WTC11 (cell line): Measurements from ENCODE around the gene SP100. TPM values are rescaled to one million over a fixed set of nuclear protein-coding genes. Genes with fewer than 3 reads are reported as not detected.

ENCODE experiments used
- ATAC-seq: fragments of 200-7000 bp; cut with Tn5 transposase; 2 replicates; pipeline ENCODE4 v1.10.0; 2021; ENCODE audit warnings: mild to moderate bottlenecking, moderate library complexity
- CTCF ChIA-PET: fragments of 300-600 bp; sonication (Branson Sonifier 250); formaldehyde crosslinking; loops from one replicate; lab custom pipeline; 2021; ENCODE audit warnings: antibody characterized with exemption; lab: Charles Lee
- POLR2A ChIA-PET: fragments of 350-600 bp; sonication (Branson Sonifier 250); formaldehyde crosslinking; loops from one replicate; lab custom pipeline; 2021; ENCODE audit warnings: antibody characterized with exemption; lab: Charles Lee
- DNase-seq: peaks from one replicate; pipeline ENCODE4 v3.0.0; 2021; ENCODE audit warnings: low spot score
- H3K27ac Mint-ChIP-seq: 2 replicates; pipeline ENCODE4 v1.8.0; 2021; ENCODE audit warnings: mixed read lengths
- H3K27me3 Mint-ChIP-seq: 2 replicates; pipeline ENCODE4 v1.8.0; 2021; ENCODE audit warnings: low read depth, mild to moderate bottlenecking, moderate library complexity, mixed read lengths
- H3K36me3 Mint-ChIP-seq: 2 replicates; pipeline ENCODE4 v1.8.0; 2021; ENCODE audit warnings: mixed read lengths
- H3K4me1 Mint-ChIP-seq: 2 replicates; pipeline ENCODE4 v1.8.0; 2022; ENCODE audit warnings: mixed read lengths
- H3K4me3 Mint-ChIP-seq: 2 replicates; pipeline ENCODE4 v1.8.0; 2021; ENCODE audit warnings: mild to moderate bottlenecking, moderate library complexity, mixed read lengths
- H3K9me3 Mint-ChIP-seq: 2 replicates; pipeline ENCODE4 v1.8.0; 2021; ENCODE audit warnings: mixed read lengths
- AR ChIP-seq: fragments of 250-450 bp; sonication (Bioruptor Pico); IDR thresholded peaks from 2 replicates; pipeline ENCODE4 v1.9.0; 2021; ENCODE audit warnings: mild to moderate bottlenecking
- CREB1 ChIP-seq: sonication (generic); formaldehyde crosslinking; IDR thresholded peaks from 2 replicates; pipeline ENCODE4 v1.8.0; 2023; ENCODE audit warnings: mild to moderate bottlenecking, missing genetic modification reagents
- CREM ChIP-seq: sonication (generic); formaldehyde crosslinking; IDR thresholded peaks from 2 replicates; pipeline ENCODE4 v1.8.1; 2022; ENCODE audit warnings: mild to moderate bottlenecking, missing genetic modification reagents, moderate library complexity
- E2F5 ChIP-seq: sonication (generic); formaldehyde crosslinking; IDR thresholded peaks from 2 replicates; pipeline ENCODE4 v1.8.1; 2022; ENCODE audit warnings: mild to moderate bottlenecking, moderate library complexity, missing genetic modification reagents
- ERG ChIP-seq: fragments of 250-450 bp; sonication (Bioruptor Pico); IDR thresholded peaks from 2 replicates; pipeline ENCODE4 v1.8.0; 2021; ENCODE audit warnings: mild to moderate bottlenecking
- ETV6 ChIP-seq: sonication (generic); formaldehyde crosslinking; IDR thresholded peaks from 2 replicates; pipeline ENCODE4 v1.8.1; 2022; ENCODE audit warnings: mild to moderate bottlenecking, missing genetic modification reagents
- KAT7 ChIP-seq: sonication (generic); formaldehyde crosslinking; IDR thresholded peaks from 2 replicates; pipeline ENCODE4 v1.8.1; 2023; ENCODE audit warnings: missing genetic modification reagents, mild to moderate bottlenecking, borderline replicate concordance
- NFE2L1 ChIP-seq: sonication (generic); formaldehyde crosslinking; IDR thresholded peaks from 2 replicates; pipeline ENCODE4 v1.8.1; 2023; ENCODE audit warnings: missing genetic modification reagents
- NFYB ChIP-seq: sonication (generic); formaldehyde crosslinking; conservative IDR thresholded peaks from 2 replicates; pipeline ENCODE4 v1.8.0; 2022; ENCODE audit warnings: low read depth, missing genetic modification reagents
- NR3C1 ChIP-seq: sonication (generic); formaldehyde crosslinking; conservative IDR thresholded peaks from 2 replicates; pipeline ENCODE4 v1.8.1; 2023; ENCODE audit warnings: low read depth, mild to moderate bottlenecking, missing genetic modification reagents
- OVOL2 ChIP-seq: fragments of 250-450 bp; sonication (Bioruptor Pico); IDR thresholded peaks from 2 replicates; pipeline ENCODE4 v1.9.0; 2021; ENCODE audit warnings: mild to moderate bottlenecking, borderline replicate concordance
- RORB ChIP-seq: fragments of 250-450 bp; sonication (Bioruptor Pico); IDR thresholded peaks from 2 replicates; pipeline ENCODE4 v1.9.0; 2021; ENCODE audit warnings: mild to moderate bottlenecking
- SMAD4 ChIP-seq: sonication (generic); formaldehyde crosslinking; IDR thresholded peaks from 2 replicates; pipeline ENCODE4 v1.8.0; 2022; ENCODE audit warnings: mild to moderate bottlenecking, missing genetic modification reagents
- SP1 ChIP-seq: sonication (generic); formaldehyde crosslinking; conservative IDR thresholded peaks from 2 replicates; pipeline ENCODE4 v1.8.1; 2022; ENCODE audit warnings: missing genetic modification reagents
- ZNF121 ChIP-seq: sonication (generic); formaldehyde crosslinking; IDR thresholded peaks from 2 replicates; pipeline ENCODE4 v1.8.0; 2023; ENCODE audit warnings: missing genetic modification reagents
- ZNF219 ChIP-seq: sonication (generic); formaldehyde crosslinking; IDR thresholded peaks from 2 replicates; pipeline ENCODE4 v1.8.0; 2023; ENCODE audit warnings: missing genetic modification reagents, mild to moderate bottlenecking, borderline replicate concordance
- ZNF263 ChIP-seq: sonication (generic); formaldehyde crosslinking; IDR thresholded peaks from 2 replicates; pipeline ENCODE4 v1.8.1; 2022; ENCODE audit warnings: low read depth, mild to moderate bottlenecking, moderate library complexity, missing genetic modification reagents
- ZNF416 ChIP-seq: fragments of 250-450 bp; sonication (Bioruptor Pico); IDR thresholded peaks from 2 replicates; pipeline ENCODE4 v1.9.0; 2021; ENCODE audit warnings: mild to moderate bottlenecking, inconsistent platforms
- ZNF423 ChIP-seq: fragments of 250-450 bp; sonication (Bioruptor Pico); IDR thresholded peaks from 2 replicates; pipeline ENCODE4 v2.1.2; 2022; ENCODE audit warnings: mild to moderate bottlenecking, moderate library complexity
- total RNA-seq: library from RNA; stranded (reverse); gene quantifications from 3 replicates; pipeline ENCODE4 v1.2.3, GENCODE V29; 2021
- TF ChIP-seq, protein P1 (sequence below): sonication (generic); formaldehyde crosslinking; IDR thresholded peaks from 2 replicates; pipeline ENCODE4 v1.8.0; 2022; ENCODE audit warnings: mild to moderate bottlenecking, missing genetic modification reagents
- TF ChIP-seq, protein P2 (sequence below): sonication (generic); formaldehyde crosslinking; IDR thresholded peaks from 2 replicates; pipeline ENCODE4 v1.8.0; 2023; ENCODE audit warnings: mild to moderate bottlenecking, missing genetic modification reagents
- TF ChIP-seq, protein P3 (sequence below): sonication (generic); formaldehyde crosslinking; IDR thresholded peaks from 2 replicates; pipeline ENCODE4 v1.8.1; 2023; ENCODE audit warnings: mild to moderate bottlenecking, missing genetic modification reagents, moderate library complexity

Gene SP100
- total RNA-seq, 1 experiment from 2014 or later: 1.3 TPM

DNA sequence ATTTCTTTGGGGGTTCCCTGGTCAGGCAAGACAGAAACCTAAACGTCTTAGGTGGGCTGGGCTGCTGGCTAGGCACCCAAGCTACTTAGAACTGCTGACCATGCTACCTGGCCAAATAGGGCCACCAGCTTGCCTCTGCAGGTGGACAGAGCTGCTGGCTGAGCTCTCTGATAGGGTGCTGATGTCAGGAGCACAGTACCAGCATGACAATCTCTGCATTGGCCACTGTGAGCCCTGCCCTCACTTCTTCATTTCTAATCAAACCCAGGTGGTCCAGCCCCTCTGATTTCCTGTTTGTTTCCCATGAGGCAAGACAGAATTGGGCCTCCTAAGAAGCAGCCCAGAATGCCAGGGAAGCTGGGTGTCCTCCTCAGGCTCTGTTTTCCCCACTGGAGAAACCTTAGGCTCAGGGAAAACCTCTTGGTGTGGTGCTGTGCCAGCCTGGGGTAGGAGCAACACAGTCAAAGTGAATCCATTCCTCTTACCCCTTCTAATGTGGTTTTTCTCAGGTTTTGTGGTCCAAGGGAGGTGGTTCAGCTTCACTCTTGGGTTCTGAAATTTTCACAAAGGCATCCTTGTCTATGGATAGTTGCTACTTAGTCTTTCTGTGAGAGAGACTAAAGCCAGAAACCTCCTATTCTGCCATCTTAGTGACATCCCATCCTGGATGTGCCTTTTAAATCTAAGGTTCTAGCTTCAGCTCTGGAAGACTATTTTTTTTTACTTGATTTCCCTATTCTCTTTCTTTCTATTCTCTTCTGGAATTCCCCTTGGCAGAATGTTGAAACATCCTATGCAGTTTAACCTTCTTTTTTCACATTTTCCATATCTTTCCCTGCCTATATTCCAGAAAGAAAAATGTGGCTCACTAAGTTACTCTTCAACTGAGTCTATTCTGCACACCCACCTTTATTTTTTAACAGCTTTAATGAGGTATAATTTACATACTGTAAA is 15.2 kb downstream of the SP100 start:
- ChIA-PET CTCF (interaction anchor here (1.4 kb wide), 1 partner anchor 271 kb away, joined by 6 read pairs; no protein-coding TSS in a partner anchor), POLR2A (no interaction called here)
- Mint-ChIP-seq H3K36me3 (peaks cover 4% of the 10 kb centered on the region), H3K4me1 (no peaks in the 10 kb centered on the region), H3K27ac (no peak overlapping the region), H3K9me3 (peaks cover 35% of the 10 kb centered on the region), H3K27me3 (no peaks in the 10 kb centered on the region), H3K4me3 (no peak overlapping the region)
- ATAC-seq (no peak), DNase-seq (no peak)
- TF ChIP-seq ZNF219 (CRISPR knock-in tag) (no peak), ZNF416 (CRISPR knock-in tag) (no peak), CREB1 (no peak), NFYB (no peak), NFE2L1 (no peak), CREM (CRISPR knock-in tag) (no peak), ZNF423 (CRISPR knock-in tag) (no peak), OVOL2 (CRISPR knock-in tag) (no peak), AR (no peak)
- TF ChIP-seq, protein P1, sequence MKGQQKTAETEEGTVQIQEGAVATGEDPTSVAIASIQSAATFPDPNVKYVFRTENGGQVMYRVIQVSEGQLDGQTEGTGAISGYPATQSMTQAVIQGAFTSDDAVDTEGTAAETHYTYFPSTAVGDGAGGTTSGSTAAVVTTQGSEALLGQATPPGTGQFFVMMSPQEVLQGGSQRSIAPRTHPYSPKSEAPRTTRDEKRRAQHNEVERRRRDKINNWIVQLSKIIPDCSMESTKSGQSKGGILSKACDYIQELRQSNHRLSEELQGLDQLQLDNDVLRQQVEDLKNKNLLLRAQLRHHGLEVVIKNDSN (CRISPR knock-in tag): no peak

DNA sequence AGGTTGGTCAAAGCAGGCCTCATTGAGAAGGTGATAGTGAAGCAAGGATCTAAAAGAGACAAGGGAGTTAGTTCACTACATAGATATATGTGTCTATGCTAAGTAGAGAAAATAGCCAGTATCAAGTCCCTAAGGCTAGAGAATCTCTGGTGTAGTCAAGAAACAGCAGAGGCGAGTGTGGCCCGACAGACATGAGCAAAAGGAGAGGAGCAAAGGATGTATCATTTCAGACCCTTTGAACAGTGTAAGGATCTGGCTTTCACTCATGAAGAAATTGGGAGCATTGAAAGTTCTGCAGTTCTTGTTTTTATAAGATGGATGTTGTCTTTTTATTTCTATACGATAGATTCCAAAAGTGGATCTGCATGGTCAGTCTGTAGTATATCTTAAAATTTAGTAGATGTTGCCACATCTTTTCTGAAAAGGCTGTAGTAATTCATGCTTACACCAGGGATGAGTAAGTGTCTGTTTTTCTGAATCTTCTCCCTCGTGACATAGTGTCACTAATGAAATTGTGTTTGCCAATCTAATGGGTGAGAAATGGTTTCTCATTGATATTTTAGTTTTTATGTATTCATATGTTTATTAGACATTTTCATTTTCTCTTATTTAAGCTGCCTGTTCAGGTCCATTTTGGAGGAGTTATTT is 18.8 kb downstream of the SP100 start:
- Mint-ChIP-seq H3K27me3 (no peaks in the 10 kb centered on the region), H3K27ac (no peak overlapping the region), H3K9me3 (peaks cover 34% of the 10 kb centered on the region), H3K4me3 (no peak overlapping the region), H3K36me3 (peaks cover 3% of the 10 kb centered on the region; the same call in 1 of the 2 replicates), H3K4me1 (peaks cover 2% of the 10 kb centered on the region; the same call in 1 of the 2 replicates)
- no peak for DNase-seq
- CTCF ChIA-PET: no interaction called here
- POLR2A ChIA-PET: no interaction called here
- no peak for ATAC-seq
- TF ChIP-seq KAT7 (CRISPR knock-in tag): no peak
- no peak for TF ChIP-seq SMAD4 (CRISPR knock-in tag)
- TF ChIP-seq NR3C1: no peak
- TF ChIP-seq ZNF263 (CRISPR knock-in tag): no peak
- no peak for TF ChIP-seq ZNF121
- TF ChIP-seq ETV6 (CRISPR knock-in tag): no peak
- TF ChIP-seq RORB: no peak
- TF ChIP-seq, protein P2, sequence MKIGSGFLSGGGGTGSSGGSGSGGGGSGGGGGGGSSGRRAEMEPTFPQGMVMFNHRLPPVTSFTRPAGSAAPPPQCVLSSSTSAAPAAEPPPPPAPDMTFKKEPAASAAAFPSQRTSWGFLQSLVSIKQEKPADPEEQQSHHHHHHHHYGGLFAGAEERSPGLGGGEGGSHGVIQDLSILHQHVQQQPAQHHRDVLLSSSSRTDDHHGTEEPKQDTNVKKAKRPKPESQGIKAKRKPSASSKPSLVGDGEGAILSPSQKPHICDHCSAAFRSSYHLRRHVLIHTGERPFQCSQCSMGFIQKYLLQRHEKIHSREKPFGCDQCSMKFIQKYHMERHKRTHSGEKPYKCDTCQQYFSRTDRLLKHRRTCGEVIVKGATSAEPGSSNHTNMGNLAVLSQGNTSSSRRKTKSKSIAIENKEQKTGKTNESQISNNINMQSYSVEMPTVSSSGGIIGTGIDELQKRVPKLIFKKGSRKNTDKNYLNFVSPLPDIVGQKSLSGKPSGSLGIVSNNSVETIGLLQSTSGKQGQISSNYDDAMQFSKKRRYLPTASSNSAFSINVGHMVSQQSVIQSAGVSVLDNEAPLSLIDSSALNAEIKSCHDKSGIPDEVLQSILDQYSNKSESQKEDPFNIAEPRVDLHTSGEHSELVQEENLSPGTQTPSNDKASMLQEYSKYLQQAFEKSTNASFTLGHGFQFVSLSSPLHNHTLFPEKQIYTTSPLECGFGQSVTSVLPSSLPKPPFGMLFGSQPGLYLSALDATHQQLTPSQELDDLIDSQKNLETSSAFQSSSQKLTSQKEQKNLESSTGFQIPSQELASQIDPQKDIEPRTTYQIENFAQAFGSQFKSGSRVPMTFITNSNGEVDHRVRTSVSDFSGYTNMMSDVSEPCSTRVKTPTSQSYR: no peak
- TF ChIP-seq AR: no peak
- TF ChIP-seq ERG: no peak
- TF ChIP-seq, protein P3, sequence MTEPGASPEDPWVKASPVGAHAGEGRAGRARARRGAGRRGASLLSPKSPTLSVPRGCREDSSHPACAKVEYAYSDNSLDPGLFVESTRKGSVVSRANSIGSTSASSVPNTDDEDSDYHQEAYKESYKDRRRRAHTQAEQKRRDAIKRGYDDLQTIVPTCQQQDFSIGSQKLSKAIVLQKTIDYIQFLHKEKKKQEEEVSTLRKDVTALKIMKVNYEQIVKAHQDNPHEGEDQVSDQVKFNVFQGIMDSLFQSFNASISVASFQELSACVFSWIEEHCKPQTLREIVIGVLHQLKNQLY (CRISPR knock-in tag): no peak
- no peak for TF ChIP-seq SP1 (CRISPR knock-in tag)
- no peak for TF ChIP-seq E2F5 (CRISPR knock-in tag)
